ENCODE data around the gene RPP38. TPM values are rescaled to one million over a fixed set of nuclear protein-coding genes. Genes with fewer than 3 reads are reported as not detected.

RPP38 gene
- total and polyA plus RNA-seq, 10 of the 15 experiments (the other 5 are each of a cell fraction or from before 2014, with no cell fraction given): 13.0 to 40.9 (median 27.2) TPM

- TF ChIP-seq ZBTB4 (CRISPR knock-in tag; IDR thresholded peaks at IDR 0.05) (no peak), HDAC6 (IDR thresholded peaks at IDR 0.05; ENCODE audit: unreplicated experiment) (no peak), BMI1 (IDR thresholded peaks at IDR 0.05; ENCODE audit: borderline replicate concordance) (no peak), NFYB (IDR thresholded peaks at IDR 0.05; ENCODE audit: insufficient read depth, low read depth, low read length) (no peak), E2F8 (IDR thresholded peaks at IDR 0.05; ENCODE audit: low read depth, partially characterized antibody) (no peak), SUPT20H (IDR thresholded peaks at IDR 0.05; ENCODE audit: borderline replicate concordance, control insufficient read depth, low read depth, low read length) (no peak), BRCA1 (IDR thresholded peaks at IDR 0.05; ENCODE audit: low read depth, low read length) (no peak), ATF3 (IDR thresholded peaks at IDR 0.05; ENCODE audit: borderline replicate concordance, extremely low read depth, low read depth, low read length) (no peak), ZBED1 (IDR thresholded peaks at IDR 0.05; ENCODE audit: borderline replicate concordance) (no peak)
These were observed 16.6 kb downstream of the RPP38 start (continued) for GRCh38 chr10:15113766-15114165.
